ENCODE measurements around the gene VNN1. TPM values are rescaled to one million over a fixed set of nuclear protein-coding genes. Genes with fewer than 3 reads are reported as not detected.

The VNN1 gene, protein sequence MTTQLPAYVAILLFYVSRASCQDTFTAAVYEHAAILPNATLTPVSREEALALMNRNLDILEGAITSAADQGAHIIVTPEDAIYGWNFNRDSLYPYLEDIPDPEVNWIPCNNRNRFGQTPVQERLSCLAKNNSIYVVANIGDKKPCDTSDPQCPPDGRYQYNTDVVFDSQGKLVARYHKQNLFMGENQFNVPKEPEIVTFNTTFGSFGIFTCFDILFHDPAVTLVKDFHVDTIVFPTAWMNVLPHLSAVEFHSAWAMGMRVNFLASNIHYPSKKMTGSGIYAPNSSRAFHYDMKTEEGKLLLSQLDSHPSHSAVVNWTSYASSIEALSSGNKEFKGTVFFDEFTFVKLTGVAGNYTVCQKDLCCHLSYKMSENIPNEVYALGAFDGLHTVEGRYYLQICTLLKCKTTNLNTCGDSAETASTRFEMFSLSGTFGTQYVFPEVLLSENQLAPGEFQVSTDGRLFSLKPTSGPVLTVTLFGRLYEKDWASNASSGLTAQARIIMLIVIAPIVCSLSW
- not detected for total RNA-seq (2021; ENCODE audit: unreplicated experiment)
- 0.01 TPM in 1 of 2 replicates, not detected in the other for polyA plus RNA-seq (2012)
- percentile 7 among the genes with signal in this experiment for Bru-seq, nascent RNA
- BruChase-seq, experiment 1, labeled RNA remaining after a 6-hour chase: percentile 6 among the genes with signal in this experiment
- percentile 5 among the genes with signal in this experiment for BruChase-seq, experiment 2, labeled RNA remaining after a 2-hour chase
- long read RNA-seq: 0 reads

DNA sequence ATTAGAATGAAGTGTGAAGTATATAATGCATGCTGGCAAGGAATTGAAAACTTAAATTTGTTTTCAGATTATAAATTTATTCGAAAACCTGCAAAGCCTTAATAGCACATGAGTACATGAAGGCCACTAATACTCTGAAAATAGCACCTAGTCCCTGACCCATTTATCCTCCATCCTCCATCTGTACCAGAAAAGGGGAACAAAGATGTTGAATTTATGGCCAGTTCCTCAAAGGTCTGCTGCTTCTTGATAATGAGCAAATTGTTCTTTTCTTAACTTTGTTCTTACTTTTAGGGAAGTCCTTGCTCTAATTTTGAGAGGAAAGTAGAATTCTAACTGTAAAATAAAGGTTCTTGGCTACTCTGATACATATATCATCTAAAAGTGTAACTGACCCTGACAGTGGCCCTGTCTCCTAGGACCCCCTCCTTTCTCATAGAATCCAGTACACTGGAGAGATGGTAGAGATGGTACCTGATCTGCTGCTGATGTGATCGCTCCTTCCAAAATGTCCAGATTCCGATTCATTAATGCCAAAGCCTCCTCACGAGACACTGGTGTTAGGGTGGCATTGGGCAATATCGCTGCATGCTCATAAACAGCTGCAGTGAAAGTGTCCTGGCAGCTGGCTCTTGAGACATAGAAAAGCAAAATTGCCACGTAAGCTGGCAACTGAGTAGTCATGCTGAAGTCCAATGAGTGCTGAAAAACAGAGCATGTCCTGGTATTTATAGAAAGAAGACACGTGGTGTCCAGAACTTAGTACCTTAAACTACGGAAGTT, at the start of gene VNN1:
VNN1 (minus strand) TSS at position 704 of the 783 bp plus-strand sequence; CDS start at position 684, 20 bp downstream.
- RAD21 ChIA-PET (ENCODE audit: low non-redundant PET in 1 of 2, low total read pairs in 2 of 2, uncharacterized antibody in 2 of 2, unreplicated experiment in 2 of 2): no interaction called here
- no peak within 1 kb of the TSS for H3K4me3 ChIP-seq (replicated peaks in 1 of 2; ENCODE audit: low read depth in 1 of 2, low read length in 2 of 2)
- no peak within 1 kb of the TSS for H3K9ac ChIP-seq (ENCODE audit: low read length)
- CTCF ChIA-PET: interaction anchor here (0.6 to 2.3 kb wide), 3 partner anchors 14 to 434 kb away, joined by 4 to 5 read pairs (median 4); partner anchors contain the start of gene SLC18B1
- no peaks in the 10 kb centered on the region for H3K9me3 ChIP-seq (ENCODE audit: control insufficient read depth in 1 of 2, insufficient read depth in 1 of 2, low read depth in 1 of 2, low read length in 2 of 2)
- H3K4me1 ChIP-seq (ENCODE audit: control insufficient read depth in 1 of 2, insufficient read depth in 2 of 2, low read length in 2 of 2): no peaks in the 10 kb centered on the region; a peak in 1 of 4 replicates
- H3K79me2 ChIP-seq (ENCODE audit: insufficient read depth, low read length): no peaks in the 10 kb centered on the region
- TF ChIP-seq RAD21 (IDR thresholded peaks at IDR 0.05; ENCODE audit: low read depth) (no peak), ZNF274 (IDR thresholded peaks at IDR 0.05; ENCODE audit: low read depth, low read length) (no peak), CEBPB (IDR thresholded peaks at IDR 0.05; ENCODE audit: low read depth) (no peak), MAX (IDR thresholded peaks at IDR 0.05) (no peak), SP1 (IDR thresholded peaks at IDR 0.05; ENCODE audit: low read depth) (no peak), CBX3 (IDR thresholded peaks at IDR 0.05; ENCODE audit: low read depth) (no peak), POLR2AphosphoS5 (IDR thresholded peaks at IDR 0.05; ENCODE audit: low read depth, low read length) (no peak), EGR1 (IDR thresholded peaks at IDR 0.05; ENCODE audit: low read depth) (no peak), ZFX (IDR thresholded peaks at IDR 0.05) (no peak), ELF1 (IDR thresholded peaks at IDR 0.05; ENCODE audit: borderline replicate concordance, low read depth) (no peak)
- TF ChIP-seq, protein P1, sequence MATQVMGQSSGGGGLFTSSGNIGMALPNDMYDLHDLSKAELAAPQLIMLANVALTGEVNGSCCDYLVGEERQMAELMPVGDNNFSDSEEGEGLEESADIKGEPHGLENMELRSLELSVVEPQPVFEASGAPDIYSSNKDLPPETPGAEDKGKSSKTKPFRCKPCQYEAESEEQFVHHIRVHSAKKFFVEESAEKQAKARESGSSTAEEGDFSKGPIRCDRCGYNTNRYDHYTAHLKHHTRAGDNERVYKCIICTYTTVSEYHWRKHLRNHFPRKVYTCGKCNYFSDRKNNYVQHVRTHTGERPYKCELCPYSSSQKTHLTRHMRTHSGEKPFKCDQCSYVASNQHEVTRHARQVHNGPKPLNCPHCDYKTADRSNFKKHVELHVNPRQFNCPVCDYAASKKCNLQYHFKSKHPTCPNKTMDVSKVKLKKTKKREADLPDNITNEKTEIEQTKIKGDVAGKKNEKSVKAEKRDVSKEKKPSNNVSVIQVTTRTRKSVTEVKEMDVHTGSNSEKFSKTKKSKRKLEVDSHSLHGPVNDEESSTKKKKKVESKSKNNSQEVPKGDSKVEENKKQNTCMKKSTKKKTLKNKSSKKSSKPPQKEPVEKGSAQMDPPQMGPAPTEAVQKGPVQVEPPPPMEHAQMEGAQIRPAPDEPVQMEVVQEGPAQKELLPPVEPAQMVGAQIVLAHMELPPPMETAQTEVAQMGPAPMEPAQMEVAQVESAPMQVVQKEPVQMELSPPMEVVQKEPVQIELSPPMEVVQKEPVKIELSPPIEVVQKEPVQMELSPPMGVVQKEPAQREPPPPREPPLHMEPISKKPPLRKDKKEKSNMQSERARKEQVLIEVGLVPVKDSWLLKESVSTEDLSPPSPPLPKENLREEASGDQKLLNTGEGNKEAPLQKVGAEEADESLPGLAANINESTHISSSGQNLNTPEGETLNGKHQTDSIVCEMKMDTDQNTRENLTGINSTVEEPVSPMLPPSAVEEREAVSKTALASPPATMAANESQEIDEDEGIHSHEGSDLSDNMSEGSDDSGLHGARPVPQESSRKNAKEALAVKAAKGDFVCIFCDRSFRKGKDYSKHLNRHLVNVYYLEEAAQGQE (IDR thresholded peaks at IDR 0.05; ENCODE audit: low read depth): no peak
- TF ChIP-seq, protein P2, sequence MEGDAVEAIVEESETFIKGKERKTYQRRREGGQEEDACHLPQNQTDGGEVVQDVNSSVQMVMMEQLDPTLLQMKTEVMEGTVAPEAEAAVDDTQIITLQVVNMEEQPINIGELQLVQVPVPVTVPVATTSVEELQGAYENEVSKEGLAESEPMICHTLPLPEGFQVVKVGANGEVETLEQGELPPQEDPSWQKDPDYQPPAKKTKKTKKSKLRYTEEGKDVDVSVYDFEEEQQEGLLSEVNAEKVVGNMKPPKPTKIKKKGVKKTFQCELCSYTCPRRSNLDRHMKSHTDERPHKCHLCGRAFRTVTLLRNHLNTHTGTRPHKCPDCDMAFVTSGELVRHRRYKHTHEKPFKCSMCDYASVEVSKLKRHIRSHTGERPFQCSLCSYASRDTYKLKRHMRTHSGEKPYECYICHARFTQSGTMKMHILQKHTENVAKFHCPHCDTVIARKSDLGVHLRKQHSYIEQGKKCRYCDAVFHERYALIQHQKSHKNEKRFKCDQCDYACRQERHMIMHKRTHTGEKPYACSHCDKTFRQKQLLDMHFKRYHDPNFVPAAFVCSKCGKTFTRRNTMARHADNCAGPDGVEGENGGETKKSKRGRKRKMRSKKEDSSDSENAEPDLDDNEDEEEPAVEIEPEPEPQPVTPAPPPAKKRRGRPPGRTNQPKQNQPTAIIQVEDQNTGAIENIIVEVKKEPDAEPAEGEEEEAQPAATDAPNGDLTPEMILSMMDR (IDR thresholded peaks at IDR 0.05 in 2 of 3, conservative IDR thresholded peaks at IDR 0.05 in 1 of 3; ENCODE audit: borderline replicate concordance in 1 of 3, insufficient read depth in 1 of 3, low read depth in 2 of 3, low read length in 2 of 3): no peak
- DNase-seq (ENCODE audit: low read depth, low spot score) (no peak), ATAC-seq (no peak)
- no TSS peak for BruUV-seq (replicated peaks)
- POLR2A ChIA-PET: no interaction called here
- intact Hi-C loops (cut with micrococcal nuclease): loop anchor here (2.0 kb wide), 1 partner anchor 183 kb away; no protein-coding TSS in a partner anchor
- H3K36me3 ChIP-seq (ENCODE audit: control insufficient read depth in 1 of 2, insufficient read depth in 2 of 2, low read length in 2 of 2): no peaks in the 10 kb centered on the region
- no peak within 1 kb of the TSS for H3K27ac ChIP-seq (ENCODE audit: low read depth, low read length)
- H4K20me1 ChIP-seq (ENCODE audit: insufficient read depth): no peaks in the 10 kb centered on the region
- H3K4me2 ChIP-seq (ENCODE audit: low read length): no peak within 1 kb of the TSS
- H3K27me3 ChIP-seq (ENCODE audit: insufficient read depth, low read length): no peaks in the 10 kb centered on the region
- no peaks in the 10 kb centered on the region for H3K9me2 ChIP-seq (ENCODE audit: insufficient read depth)
- H2AFZ ChIP-seq (ENCODE audit: low read depth, low read length, poor library complexity, severe bottlenecking): no peak within 1 kb of the TSS

All from HCT116 (cell line).